UCSD-AML1 (cell line): ENCODE results near the gene ELP4.
"Not testable (repeated sequence)": the region's sequence is repeated elsewhere in the genome, so short reads cannot be mapped to it uniquely, and the experiment has no call there.

ENCODE experiments used
- DNase-seq: peaks from one replicate; lab custom pipeline; 2025; ENCODE audit not compliant: unreplicated experiment; lab: John Stamatoyannopoulos, UW

ELP4 gene

GRCh38 chr11:31643857-31644256 lies 134.3 kb downstream of the ELP4 start:
- no peak for DNase-seq

GRCh38 chr11:31645747-31646146 lies 136.2 kb downstream of the ELP4 start:
- DNase-seq = no peak

GRCh38 chr11:31646216-31646615 lies 136.6 kb downstream of the ELP4 start:
- no peak for DNase-seq

- no peak for DNase-seq
These were observed 139.8 kb downstream of the ELP4 start for GRCh38 chr11:31649129-31649966.

GRCh38 chr11:31651208-31651607 lies 141.6 kb downstream of the ELP4 start:
- DNase-seq = no peak

- DNase-seq = no peak
These were observed 142.3 kb downstream of the ELP4 start for GRCh38 chr11:31651822-31652221.

- DNase-seq = no peak
These were observed 143.0 kb downstream of the ELP4 start for GRCh38 chr11:31652528-31652927.

GRCh38 chr11:31655483-31655882 lies 145.9 kb downstream of the ELP4 start:
- DNase-seq = no peak

- no peak for DNase-seq
These were observed 146.5 kb downstream of the ELP4 start for GRCh38 chr11:31656051-31656450.

- DNase-seq = no peak
These were observed 147.5 kb downstream of the ELP4 start for GRCh38 chr11:31657091-31657490.

- no peak for DNase-seq
These were observed 154.6 kb downstream of the ELP4 start for GRCh38 chr11:31664129-31664528.

GRCh38 chr11:31664954-31665353 lies 155.4 kb downstream of the ELP4 start:
- no peak for DNase-seq

GRCh38 chr11:31671681-31672080 lies 162.1 kb downstream of the ELP4 start:
- DNase-seq = no peak

- DNase-seq = not testable (repeated sequence)
These were observed 163.5 kb downstream of the ELP4 start for GRCh38 chr11:31673108-31673507.

GRCh38 chr11:31676280-31676982 lies 166.9 kb downstream of the ELP4 start:
- no peak for DNase-seq

- DNase-seq = no peak
These were observed 171.2 kb downstream of the ELP4 start for GRCh38 chr11:31680770-31681169.

- no peak for DNase-seq
These were observed 177.7 kb downstream of the ELP4 start for GRCh38 chr11:31687256-31687655.

- no peak for DNase-seq
These were observed 178.3 kb downstream of the ELP4 start for GRCh38 chr11:31687861-31688260.

- DNase-seq = no peak
These were observed 180.0 kb downstream of the ELP4 start for GRCh38 chr11:31689559-31689958.

- no peak for DNase-seq
These were observed 180.5 kb downstream of the ELP4 start for GRCh38 chr11:31690041-31690440.

GRCh38 chr11:31690516-31690915 lies 180.9 kb downstream of the ELP4 start:
- no peak for DNase-seq

- DNase-seq = no peak
These were observed 182.9 kb downstream of the ELP4 start for GRCh38 chr11:31692466-31692865.
